Measurements from ENCODE around the gene RAC3.

Gene RAC3

GRCh38 chr17:82058230-82058854 is 26.9 kb downstream of the RAC3 start:
- DNase-seq, result no peak

GRCh38 chr17:82058855-82059249 is 27.4 kb downstream of the RAC3 start:
- no peak for DNase-seq

GRCh38 chr17:82059272-82060000 is 28.0 kb downstream of the RAC3 start:
- no peak for DNase-seq

- DNase-seq, result no peak
Measured at GRCh38 chr17:82060001-82060380, 28.5 kb downstream of the RAC3 start.

GRCh38 chr17:82060614-82061013 is 29.1 kb downstream of the RAC3 start:
- no peak for DNase-seq

GRCh38 chr17:82061047-82061925 is 29.8 kb downstream of the RAC3 start:
- no peak for DNase-seq

- DNase-seq, result no peak
Measured at GRCh38 chr17:82062076-82062983, 30.9 kb downstream of the RAC3 start.

GRCh38 chr17:82062984-82063368 is 31.5 kb downstream of the RAC3 start:
- DNase-seq, result no peak

GRCh38 chr17:82063424-82064415 is 32.2 kb downstream of the RAC3 start:
- no peak for DNase-seq

- no peak for DNase-seq
Measured at GRCh38 chr17:82064433-82065192, 33.1 kb downstream of the RAC3 start.

- DNase-seq, result peak; percentile 29
Measured at GRCh38 chr17:82065193-82065637, 33.7 kb downstream of the RAC3 start.

- DNase-seq, result peak; percentile 84
Measured at GRCh38 chr17:82065638-82066303, 34.3 kb downstream of the RAC3 start, which contains the start of gene DUS1L. Gene DUS1L (minus strand): TSS chr17:82065804. CDS start chr17:82065059, 745 bp downstream.

GRCh38 chr17:82070611-82071010 is 39.1 kb downstream of the RAC3 start:
- DNase-seq, result no peak

- no peak for DNase-seq
Measured at GRCh38 chr17:82072827-82073226, 41.3 kb downstream of the RAC3 start.

GRCh38 chr17:82073446-82073845 is 42.0 kb downstream of the RAC3 start:
- DNase-seq, result no peak

GRCh38 chr17:82076018-82076784 is 44.7 kb downstream of the RAC3 start:
- no peak for DNase-seq

- DNase-seq, result no peak
Measured at GRCh38 chr17:82076785-82077591, 45.5 kb downstream of the RAC3 start.

All from suppressor macrophage treated with lipopolysaccharide for 4 hours (primary cell).